Measurements from ENCODE around the gene MTCL3.
A peak's percentile ranks its signal among the peaks of the same experiment; 100 is the strongest.

MTCL3 gene

GRCh38 chr6:127484212-127484863, 34.8 kb downstream of the MTCL3 start (continued):
- no peak for TF ChIP-seq PBX3 (CRISPR knock-in tag; IDR thresholded peaks at IDR 0.05; ENCODE audit: borderline replicate concordance)
- no peak for TF ChIP-seq ZBTB44 (CRISPR knock-in tag; IDR thresholded peaks at IDR 0.05)
- no peak for TF ChIP-seq SKI (IDR thresholded peaks at IDR 0.05; ENCODE audit: partially characterized antibody)
- TF ChIP-seq MTA1 (CRISPR knock-in tag; IDR thresholded peaks at IDR 0.05; ENCODE audit: borderline replicate concordance) = no peak
- no peak for TF ChIP-seq PRDM4 (CRISPR knock-in tag; IDR thresholded peaks at IDR 0.05; ENCODE audit: borderline replicate concordance)
- TF ChIP-seq MXD1 (CRISPR knock-in tag; IDR thresholded peaks at IDR 0.05) = no peak
- TF ChIP-seq NCOR1 (IDR thresholded peaks at IDR 0.05; ENCODE audit: borderline replicate concordance, low read length) = no peak
- TF ChIP-seq KMT2B (CRISPR knock-in tag; IDR thresholded peaks at IDR 0.05) = no peak
- TF ChIP-seq ARID5B (CRISPR knock-in tag; IDR thresholded peaks at IDR 0.05) = peak; percentile 38; the same call in 1 of the 2 replicates
- TF ChIP-seq HMGXB3 (CRISPR knock-in tag; IDR thresholded peaks at IDR 0.05; ENCODE audit: borderline replicate concordance) = no peak
- TF ChIP-seq ZBTB7A (CRISPR knock-in tag; IDR thresholded peaks at IDR 0.05) = no peak

Data from HepG2 (cell line).